Activated CD4-positive, alpha-beta T cell treated with anti-CD3 and anti-CD28 coated beads, Interleukin-2, amount 10 ng/mL, durations not matched to agents 7 days and 5 days (primary cell): Measurements from ENCODE around the gene PTCH2. TPM values are rescaled to one million over a fixed set of nuclear protein-coding genes. Genes with fewer than 3 reads are reported as not detected.
"Not testable (repeated sequence)": the region's sequence is repeated elsewhere in the genome, so short reads cannot be mapped to it uniquely, and the experiment has no call there.

Experiments used
- CTCF ChIA-PET: fragments of 350-600 bp; sonication (Branson Sonifier 250); formaldehyde crosslinking; loops from one replicate; lab custom pipeline; 2021; ENCODE audit warnings: antibody characterized with exemption; lab: Charles Lee
- POLR2A ChIA-PET: fragments of 350-600 bp; sonication (Branson Sonifier 250); formaldehyde crosslinking; loops from one replicate; lab custom pipeline; 2021; ENCODE audit warnings: antibody characterized with exemption; lab: Charles Lee
- DNase-seq: peaks from one replicate; pipeline ENCODE4 v3.0.0-alpha.2; 2020
- H3K27ac Mint-ChIP-seq: one replicate; pipeline ENCODE4 v1.8.0; 2021; ENCODE audit warnings: mild to moderate bottlenecking, moderate library complexity, mixed read lengths
- H3K27me3 Mint-ChIP-seq: one replicate; pipeline ENCODE4 v1.8.0; 2021; ENCODE audit warnings: mixed read lengths
- H3K36me3 Mint-ChIP-seq: one replicate; pipeline ENCODE4 v1.8.0; 2021; ENCODE audit warnings: low read depth, mixed read lengths
- H3K4me1 Mint-ChIP-seq: one replicate; pipeline ENCODE4 v1.8.0; 2021; ENCODE audit warnings: mixed read lengths
- H3K4me3 Mint-ChIP-seq: one replicate; pipeline ENCODE4 v1.8.0; 2021; ENCODE audit warnings: mild to moderate bottlenecking, moderate library complexity, mixed read lengths
- H3K9me3 Mint-ChIP-seq: one replicate; pipeline ENCODE4 v1.8.0; 2021; ENCODE audit warnings: mixed read lengths
- total RNA-seq, 2 experiments: library from RNA; stranded (reverse); gene quantifications; one replicate each; pipeline ENCODE4 v1.2.3, GENCODE V29; 2021

The PTCH2 gene
- total RNA-seq, 2 experiments from 2014 or later, result 0.92 to 0.94 TPM

GRCh38 chr1:44824392-44824791, 18.7 kb downstream of the PTCH2 start:
- POLR2A ChIA-PET, H3K9me3 Mint-ChIP-seq, H3K36me3 Mint-ChIP-seq, H3K27ac Mint-ChIP-seq, DNase-seq, H3K27me3 Mint-ChIP-seq, H3K4me3 Mint-ChIP-seq: not testable (repeated sequence)
- peaks cover 26% of the 10 kb centered on the region for H3K4me1 Mint-ChIP-seq
- CTCF ChIA-PET, result interaction anchor here (1.6 to 2.5 kb wide), 2 partner anchors 8 to 31 kb away, joined by 3 to 6 read pairs; no protein-coding TSS in a partner anchor

- CTCF ChIA-PET, result interaction anchor here (0.5 to 6.3 kb wide), 7 partner anchors 6 to 163 kb away, joined by 3 to 24 read pairs (median 5); partner anchors contain the start of gene EIF2B3
Measured at GRCh38 chr1:44822981-44823451, 20.0 kb downstream of the PTCH2 start.

DNA sequence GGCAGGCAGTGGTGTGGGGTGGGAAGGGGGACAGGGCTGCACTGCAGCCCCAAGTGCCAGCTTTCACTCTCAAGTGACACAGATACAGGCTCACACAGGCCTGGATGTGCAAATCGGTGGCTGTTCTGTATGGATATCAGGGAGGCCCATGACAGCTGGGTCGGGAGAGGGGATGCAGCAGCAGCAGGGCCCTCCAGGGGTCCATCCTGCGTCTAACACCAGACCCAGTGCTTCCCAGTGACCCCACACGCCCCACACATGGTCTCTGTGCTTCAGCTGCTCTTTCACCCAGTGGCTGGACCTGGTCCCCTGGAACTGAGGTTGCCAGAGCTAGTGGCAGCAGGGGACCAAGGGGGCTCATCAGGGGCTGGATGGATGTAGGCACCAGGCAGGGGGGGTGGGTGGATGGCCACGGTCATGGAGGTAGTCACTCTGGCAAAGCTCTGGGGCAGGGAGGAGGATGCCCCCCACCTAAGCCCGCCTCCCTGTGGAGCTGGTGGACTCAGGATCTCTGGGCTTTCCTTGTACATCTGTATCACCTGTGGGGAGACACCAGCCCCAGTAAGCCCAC, 20.8 kb downstream of the PTCH2 start:
- ChIA-PET CTCF (interaction anchor here (0.7 to 6.3 kb wide), 11 partner anchors 7 to 671 kb away, joined by 3 to 24 read pairs (median 4); partner anchors contain the start of genes DYNLT4, PLK3 and RNU5D-1), POLR2A (no interaction called here)
- Mint-ChIP-seq H3K4me3 (no peak overlapping the region), H3K4me1 (peaks cover 43% of the 10 kb centered on the region), H3K27ac (no peak overlapping the region), H3K27me3 (peaks cover 2% of the 10 kb centered on the region), H3K36me3 (no peaks in the 10 kb centered on the region), H3K9me3 (no peaks in the 10 kb centered on the region)
- no peak for DNase-seq

More at GRCh38 chr1:44822981-44823451, 20.0 kb downstream of the PTCH2 start:
- Mint-ChIP-seq H3K27ac (no peak overlapping the region), H3K4me3 (no peak overlapping the region), H3K4me1 (peaks cover 37% of the 10 kb centered on the region), H3K36me3 (no peaks in the 10 kb centered on the region), H3K27me3 (peaks cover 2% of the 10 kb centered on the region), H3K9me3 (no peaks in the 10 kb centered on the region)
- POLR2A ChIA-PET, result no interaction called here
- DNase-seq, result no peak

DNA sequence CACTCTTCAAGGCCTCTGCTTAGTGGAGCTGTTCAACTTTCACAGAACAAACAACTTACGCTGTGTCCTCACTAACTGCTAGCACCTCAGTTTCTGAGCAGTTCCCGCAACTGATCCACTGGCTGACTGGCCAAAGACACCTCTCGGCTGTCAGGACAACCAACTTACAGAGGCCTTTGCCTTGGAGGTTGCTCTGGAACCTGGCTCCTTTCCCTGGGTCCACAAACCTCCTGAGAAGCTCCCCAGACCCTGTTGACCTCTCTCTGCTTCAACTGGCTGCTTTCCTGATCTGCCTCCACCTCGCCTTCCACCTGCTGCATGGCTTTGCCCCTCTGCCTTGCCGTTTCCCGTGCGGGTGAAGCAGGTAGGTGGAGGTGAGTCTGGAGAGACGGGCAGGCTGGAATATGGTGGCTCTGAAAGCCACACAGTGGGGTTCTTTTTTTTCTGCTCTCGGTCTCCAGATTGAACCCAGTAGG, 21.8 kb downstream of the PTCH2 start:
- POLR2A ChIA-PET, result interaction anchor here (1.0 to 1.3 kb wide), 3 partner anchors 22 to 100 kb away, joined by 4 to 7 read pairs (median 4); no protein-coding TSS in a partner anchor
- DNase-seq, result no peak
- peaks cover 2% of the 10 kb centered on the region for H3K27me3 Mint-ChIP-seq
- CTCF ChIA-PET, result interaction anchor here (0.7 to 6.3 kb wide), 9 partner anchors 8 to 672 kb away, joined by 3 to 24 read pairs (median 4); partner anchors contain the start of genes PLK3 and RNU5D-1
- H3K9me3 Mint-ChIP-seq, result no peaks in the 10 kb centered on the region
- peak overlapping the region; percentile 100 for H3K27ac Mint-ChIP-seq
- no peaks in the 10 kb centered on the region for H3K36me3 Mint-ChIP-seq
- peak overlapping the region; percentile 87 for H3K4me3 Mint-ChIP-seq
- peaks cover 45% of the 10 kb centered on the region for H3K4me1 Mint-ChIP-seq

GRCh38 chr1:44820328-44821239, 22.5 kb downstream of the PTCH2 start:
- peak overlapping the region; percentile 100 for H3K27ac Mint-ChIP-seq
- H3K36me3 Mint-ChIP-seq, result peaks cover 2% of the 10 kb centered on the region
- CTCF ChIA-PET, result interaction anchor here (0.6 to 6.3 kb wide), 7 partner anchors 8 to 478 kb away, joined by 3 to 24 read pairs (median 5); partner anchors contain the start of genes PLK3 and RNU5D-1
- H3K27me3 Mint-ChIP-seq, result peaks cover 2% of the 10 kb centered on the region
- H3K4me3 Mint-ChIP-seq, result peak overlapping the region; percentile 87
- DNase-seq, result no peak
- POLR2A ChIA-PET, result interaction anchor here (1.0 to 1.3 kb wide), 3 partner anchors 21 to 99 kb away, joined by 4 to 7 read pairs (median 4); no protein-coding TSS in a partner anchor
- peaks cover 42% of the 10 kb centered on the region for H3K4me1 Mint-ChIP-seq
- no peaks in the 10 kb centered on the region for H3K9me3 Mint-ChIP-seq

DNA sequence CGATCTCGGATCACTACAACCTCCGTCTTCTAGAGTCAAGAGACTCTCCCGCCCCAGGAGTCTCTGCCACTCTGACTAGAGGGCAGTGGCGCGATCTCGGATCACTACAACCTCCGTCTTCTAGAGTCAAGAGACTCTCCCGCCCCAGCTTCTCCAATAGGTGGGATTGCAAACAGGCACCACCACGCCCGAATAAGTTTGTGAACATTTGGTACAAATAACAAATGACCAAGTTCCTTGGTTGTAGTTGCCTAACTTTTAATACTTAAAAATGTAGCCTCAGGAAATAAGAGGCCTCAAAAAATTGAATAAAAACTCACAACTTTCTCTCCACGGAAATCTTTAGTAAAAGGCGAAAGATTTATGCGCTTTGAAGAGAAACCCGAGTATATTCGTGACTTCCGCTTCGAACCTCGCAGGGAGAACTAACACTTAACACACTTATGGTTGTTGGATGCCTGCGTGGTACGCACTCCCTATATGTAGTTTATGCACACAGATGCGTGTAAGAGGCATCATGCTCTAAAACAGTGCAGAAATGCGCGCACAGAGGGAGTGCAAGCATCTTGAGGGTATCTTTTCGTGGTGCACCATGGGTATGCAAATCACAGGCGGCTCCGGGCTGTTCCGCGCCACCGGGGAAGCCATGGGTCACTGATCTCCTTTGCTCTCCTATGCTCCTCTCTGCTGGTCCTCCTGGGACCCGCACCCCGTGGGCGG, 23.3 kb downstream of the PTCH2 start:
- peaks cover 2% of the 10 kb centered on the region for H3K27me3 Mint-ChIP-seq
- peak overlapping the region; percentile 100 for H3K27ac Mint-ChIP-seq
- ChIA-PET POLR2A (interaction anchor here (0.6 to 1.6 kb wide), 18 partner anchors 9 to 699 kb away, joined by 3 to 40 read pairs (median 4); partner anchors contain the start of genes BTBD19, DYNLT4, PLK3 and TOE1), CTCF (interaction anchor here (0.6 to 6.3 kb wide), 10 partner anchors 8 to 479 kb away, joined by 3 to 24 read pairs (median 4); partner anchors contain the start of genes BTBD19, DYNLT4, PLK3 and RNU5D-1)
- H3K4me3 Mint-ChIP-seq, result peak overlapping the region; percentile 87
- H3K4me1 Mint-ChIP-seq, result peaks cover 48% of the 10 kb centered on the region
- DNase-seq, result peak; percentile 86
- H3K36me3 Mint-ChIP-seq, result peaks cover 9% of the 10 kb centered on the region
- H3K9me3 Mint-ChIP-seq, result no peaks in the 10 kb centered on the region

DNA sequence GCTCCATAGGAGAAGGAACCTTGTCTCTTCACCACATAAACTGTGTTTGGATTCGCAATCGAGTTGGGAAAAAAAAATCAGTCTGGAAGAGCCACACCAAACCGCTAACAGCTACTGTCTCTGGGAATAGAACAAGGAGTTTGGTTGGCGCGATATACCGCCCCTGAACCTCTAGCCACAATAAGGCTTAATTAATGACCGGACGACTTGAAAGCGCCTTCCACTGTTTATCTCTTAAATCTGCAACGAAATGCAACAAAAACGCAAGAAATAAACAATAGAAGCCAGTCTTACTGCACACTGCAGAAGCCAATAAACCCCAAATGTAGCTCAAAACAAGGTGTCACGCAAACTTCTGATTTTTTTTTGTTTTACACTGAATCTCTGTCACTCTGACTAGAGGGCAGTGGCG, 23.9 kb downstream of the PTCH2 start:
- CTCF ChIA-PET, result interaction anchor here (0.7 to 6.3 kb wide), 7 partner anchors 10 to 193 kb away, joined by 3 to 24 read pairs (median 4); partner anchors contain the start of genes BTBD19, DYNLT4, PLK3 and RNU5D-1
- POLR2A ChIA-PET, result interaction anchor here (0.5 to 1.6 kb wide), 18 partner anchors 8 to 699 kb away, joined by 3 to 40 read pairs (median 4); partner anchors contain the start of genes BTBD19, DYNLT4, PLK3 and TOE1
- Mint-ChIP-seq H3K4me1 (peaks cover 52% of the 10 kb centered on the region), H3K4me3 (peak overlapping the region; percentile 87), H3K36me3 (peaks cover 10% of the 10 kb centered on the region), H3K27me3 (no peaks in the 10 kb centered on the region), H3K9me3 (no peaks in the 10 kb centered on the region), H3K27ac (peak overlapping the region; percentile 100)
- DNase-seq, result no peak

- Mint-ChIP-seq H3K36me3 (peaks cover 13% of the 10 kb centered on the region), H3K9me3 (no peaks in the 10 kb centered on the region), H3K4me3 (peak overlapping the region; percentile 87), H3K27ac (peak overlapping the region; percentile 100), H3K27me3 (no peaks in the 10 kb centered on the region), H3K4me1 (peaks cover 59% of the 10 kb centered on the region)
- DNase-seq, result no peak
- ChIA-PET CTCF (interaction anchor here (0.9 to 6.3 kb wide), 6 partner anchors 9 to 96 kb away, joined by 3 to 24 read pairs (median 14); partner anchors contain the start of genes BTBD19, DYNLT4 and PLK3), POLR2A (interaction anchor here (1.0 to 1.6 kb wide), 2 partner anchors 9 to 96 kb away, joined by 6 to 40 read pairs; partner anchors contain the start of genes BTBD19 and DYNLT4)
Measured at GRCh38 chr1:44817771-44818495, 25.1 kb downstream of the PTCH2 start.

GRCh38 chr1:44817307-44817706, 25.7 kb downstream of the PTCH2 start:
- ChIA-PET POLR2A (interaction anchor here (1.0 kb wide), 1 partner anchor 96 kb away, joined by 6 read pairs; no protein-coding TSS in a partner anchor), CTCF (interaction anchor here (0.6 to 6.3 kb wide), 6 partner anchors 9 to 118 kb away, joined by 3 to 24 read pairs (median 14); partner anchors contain the start of genes BTBD19 and PLK3)
- Mint-ChIP-seq H3K9me3 (no peaks in the 10 kb centered on the region), H3K4me3 (no peak overlapping the region), H3K4me1 (peaks cover 59% of the 10 kb centered on the region), H3K27ac (peak overlapping the region; percentile 36), H3K36me3 (peaks cover 13% of the 10 kb centered on the region), H3K27me3 (no peaks in the 10 kb centered on the region)
- no peak for DNase-seq

DNA sequence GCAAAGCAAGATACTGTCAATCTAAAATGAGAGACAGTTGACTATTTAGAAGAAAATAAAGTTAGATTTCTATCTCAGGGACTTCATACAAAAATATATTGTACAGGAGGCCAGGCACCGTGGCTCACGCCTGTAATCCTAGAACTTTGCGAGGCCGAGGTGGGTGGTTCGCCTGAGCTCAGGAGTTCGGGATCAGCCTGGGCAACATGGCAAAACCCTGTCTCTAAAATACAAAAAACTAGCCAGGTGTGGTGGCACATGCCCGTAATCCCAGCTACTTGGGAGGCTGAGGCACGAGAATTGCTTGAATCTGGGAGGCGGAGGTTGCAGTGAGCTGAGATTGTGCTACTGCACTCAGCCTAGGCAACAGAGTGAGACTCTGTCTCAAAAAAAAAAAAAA, 27.1 kb downstream of the PTCH2 start:
- DNase-seq, H3K27ac Mint-ChIP-seq, H3K27me3 Mint-ChIP-seq, H3K4me3 Mint-ChIP-seq, POLR2A ChIA-PET, H3K9me3 Mint-ChIP-seq: not testable (repeated sequence)
- peaks cover 66% of the 10 kb centered on the region for H3K4me1 Mint-ChIP-seq
- CTCF ChIA-PET, result interaction anchor here (0.7 to 1.1 kb wide), 3 partner anchors 16 to 242 kb away, joined by 3 read pairs; partner anchors contain the start of gene PLK3
- H3K36me3 Mint-ChIP-seq, result peaks cover 20% of the 10 kb centered on the region
